ELR (cell line): ENCODE results near the gene SDK1.
"Not testable (repeated sequence)": the region's sequence is repeated elsewhere in the genome, so short reads cannot be mapped to it uniquely, and the experiment has no call there.

Experiments
- DNase-seq: peaks from one replicate; pipeline ENCODE4 v3.0.0-alpha.2; 2015; ENCODE audit warnings: low read depth

The SDK1 gene

GRCh38 chr7:4255336-4255735 is 954.3 kb downstream of the SDK1 start:
- no peak for DNase-seq

GRCh38 chr7:4256286-4256685 is 955.2 kb downstream of the SDK1 start:
- no peak for DNase-seq

- DNase-seq = no peak
These were observed 956.4 kb downstream of the SDK1 start for GRCh38 chr7:4257146-4258111.

DNA sequence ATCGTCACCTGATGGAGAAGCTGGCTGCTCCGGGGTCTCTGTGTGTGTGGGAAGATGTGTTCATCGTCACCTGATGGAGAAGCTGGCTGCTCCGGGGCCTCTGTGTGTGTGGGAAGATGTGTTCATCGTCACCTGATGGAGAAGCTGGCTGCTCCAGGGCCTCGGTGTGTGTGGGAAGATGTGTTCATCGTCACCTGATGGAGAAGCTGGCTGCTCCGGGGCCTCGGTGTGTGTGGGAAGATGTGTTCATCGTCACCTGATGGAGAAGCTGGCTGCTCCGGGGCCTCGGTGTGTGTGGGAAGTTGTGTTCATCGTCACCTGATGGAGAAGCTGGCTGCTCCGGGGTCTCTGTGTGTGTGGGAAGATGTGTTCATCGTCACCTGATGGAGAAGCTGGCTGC is 959.1 kb downstream of the SDK1 start:
- DNase-seq = not testable (repeated sequence)

GRCh38 chr7:4260867-4261600 is 960.0 kb downstream of the SDK1 start:
- no peak for DNase-seq

- DNase-seq = no peak
These were observed 960.5 kb downstream of the SDK1 start for GRCh38 chr7:4261601-4261960.

GRCh38 chr7:4264206-4264605 is 963.2 kb downstream of the SDK1 start:
- not testable (repeated sequence) for DNase-seq

- no peak for DNase-seq
These were observed 964.0 kb downstream of the SDK1 start for GRCh38 chr7:4265066-4265465.

DNA sequence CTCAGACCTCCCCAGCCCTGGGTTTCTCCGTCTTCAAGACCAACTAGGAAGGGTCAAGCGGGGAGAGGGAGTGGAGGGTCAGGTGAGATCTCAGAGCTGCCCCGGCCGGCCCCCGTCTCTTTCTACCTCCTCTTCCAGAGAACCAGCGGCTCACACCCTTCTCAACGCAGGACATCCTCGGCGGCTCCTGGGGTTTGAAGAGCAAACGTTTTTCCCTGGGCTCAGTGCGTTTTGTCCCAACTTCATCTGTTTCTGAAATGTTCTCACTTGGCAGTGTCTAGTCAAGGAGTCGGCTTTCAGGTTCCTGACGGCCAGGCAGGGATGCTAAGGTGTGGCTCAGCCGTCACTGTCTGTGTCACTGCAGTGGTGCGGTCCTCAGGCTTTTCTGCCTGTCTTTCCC is 964.6 kb downstream of the SDK1 start:
- DNase-seq = no peak

DNA sequence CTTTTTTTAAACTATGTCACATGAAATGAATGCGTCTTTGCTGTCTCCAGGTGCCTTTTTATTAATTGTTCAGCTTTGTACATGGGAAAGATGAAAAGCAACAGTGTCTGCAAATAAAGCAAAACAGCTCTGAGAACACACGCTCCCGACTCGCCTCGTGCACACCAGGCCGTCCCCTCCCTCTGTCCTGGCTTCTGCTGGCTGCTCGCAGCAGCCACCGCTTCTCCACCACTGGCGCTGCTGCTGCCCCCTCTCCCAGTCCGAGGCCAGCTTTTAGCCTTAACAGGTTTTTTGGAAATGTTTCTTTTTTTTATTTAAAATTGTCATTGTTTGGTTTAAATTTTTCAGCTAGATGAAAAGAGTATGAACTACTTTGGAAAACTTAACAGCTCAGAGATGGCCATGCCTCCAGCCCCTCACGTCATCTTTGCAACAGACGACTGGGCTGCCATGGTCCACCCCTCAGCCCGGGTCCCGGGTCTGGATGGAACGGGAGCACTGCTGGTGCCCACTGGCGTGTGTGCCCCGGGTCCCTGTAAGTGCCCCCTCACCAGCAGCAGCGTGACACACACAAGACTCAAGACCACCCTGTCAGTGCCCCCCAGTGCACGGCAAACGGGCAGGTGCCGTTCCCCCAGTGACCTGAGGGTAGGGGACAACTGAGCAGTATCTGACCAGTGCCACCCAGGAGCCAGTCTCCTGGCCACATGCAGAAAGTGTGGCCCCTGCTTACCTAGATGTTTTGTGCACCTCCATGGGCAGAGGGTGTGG is 965.4 kb downstream of the SDK1 start:
- no peak for DNase-seq

GRCh38 chr7:4267341-4268039 is 966.4 kb downstream of the SDK1 start:
- DNase-seq = no peak

- no peak for DNase-seq
These were observed 967.3 kb downstream of the SDK1 start for GRCh38 chr7:4268040-4268965.

DNA sequence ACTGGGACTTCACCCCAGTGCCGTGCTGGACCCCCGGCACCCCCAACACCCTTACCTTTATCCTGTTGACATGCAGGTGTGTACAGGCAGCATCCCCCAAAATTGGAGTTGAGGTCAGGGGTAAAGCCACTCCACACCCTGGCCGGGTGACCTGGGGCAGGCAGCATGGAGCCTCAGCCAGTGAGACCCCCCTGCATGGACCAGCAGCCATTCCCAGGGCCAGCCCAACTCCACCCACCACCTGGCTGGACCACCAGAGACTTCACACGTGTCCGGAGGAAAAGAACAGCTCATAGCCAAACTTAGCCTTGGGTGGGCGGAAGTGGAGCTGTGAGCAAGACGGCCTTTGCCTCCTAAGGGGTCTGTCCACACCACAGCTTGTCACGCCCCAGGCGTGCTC is 968.0 kb downstream of the SDK1 start:
- no peak for DNase-seq

DNA sequence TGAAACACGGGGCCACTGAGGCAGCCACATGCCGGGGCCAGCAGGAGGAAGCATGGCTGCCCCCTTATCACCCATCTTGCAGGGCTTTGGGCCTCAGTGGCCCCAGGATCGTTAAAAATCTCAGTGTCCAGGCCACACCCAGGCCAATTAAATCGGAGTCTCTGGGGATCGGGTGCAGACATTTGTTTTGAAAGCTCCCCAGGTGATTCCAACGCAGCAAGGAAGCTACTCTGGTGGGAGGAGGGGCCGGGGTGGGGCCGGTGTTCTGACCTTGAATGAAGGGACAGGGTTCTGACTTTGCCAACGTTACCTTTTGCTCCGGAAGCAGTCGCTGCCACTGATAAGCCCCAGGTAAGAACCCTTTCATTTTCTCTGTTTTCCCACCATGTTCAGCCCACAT is 968.7 kb downstream of the SDK1 start:
- DNase-seq = no peak

DNA sequence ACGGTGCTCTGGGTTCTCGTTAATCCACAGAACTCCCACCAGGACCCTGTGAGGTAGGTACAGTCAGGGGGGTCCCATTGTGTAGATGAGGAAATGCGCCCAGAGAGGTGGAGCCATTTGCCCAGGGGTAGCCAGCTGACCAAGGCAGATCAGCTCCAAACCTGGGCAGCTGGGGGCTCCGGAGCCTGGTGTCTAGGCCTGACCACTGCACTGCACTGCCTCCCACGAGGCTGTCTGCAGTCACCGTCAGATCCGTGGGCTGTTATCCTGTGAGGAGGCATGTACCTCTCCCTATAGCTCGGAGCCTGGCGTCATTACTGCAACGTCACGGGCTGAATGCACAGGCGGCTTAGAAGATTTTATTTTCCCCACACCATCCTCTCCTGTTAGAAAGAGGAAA is 969.2 kb downstream of the SDK1 start:
- DNase-seq = no peak

DNA sequence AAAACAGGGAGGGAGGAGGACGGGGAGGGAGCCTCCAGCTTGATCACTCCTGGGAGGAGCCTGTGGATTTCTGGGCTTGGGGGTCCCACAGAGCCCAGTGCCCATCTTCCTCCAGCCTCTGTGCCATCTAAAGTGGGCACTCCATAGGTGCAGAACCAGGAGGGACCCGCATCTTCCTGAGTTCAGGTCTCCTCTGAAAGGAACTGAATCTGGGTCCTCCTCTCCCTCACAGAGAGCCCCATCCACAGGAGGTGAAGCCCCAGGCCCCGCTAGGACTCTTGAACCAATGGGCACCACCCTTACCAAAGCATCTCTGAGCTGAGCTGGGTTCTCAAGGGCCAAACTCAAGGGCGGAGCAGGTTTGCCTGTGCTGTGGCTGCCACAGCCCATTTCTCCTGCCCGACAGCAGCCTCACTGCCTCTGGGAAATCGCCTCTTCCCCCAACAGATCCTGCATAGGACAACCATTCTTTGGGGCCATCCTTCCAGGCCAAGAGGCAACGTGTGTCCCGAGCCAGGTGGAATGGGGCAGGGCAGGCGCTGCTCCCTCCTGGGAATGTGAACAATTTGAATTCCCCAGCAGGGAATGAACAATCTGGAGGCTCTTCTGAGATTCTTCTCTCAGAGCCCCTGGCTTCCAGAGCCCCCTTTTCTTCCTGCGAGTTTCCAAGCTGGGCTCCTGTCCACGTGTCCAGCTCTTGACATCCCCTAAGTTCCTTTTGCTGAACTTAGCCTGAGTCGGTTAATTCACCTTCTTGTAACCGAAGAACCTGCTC is 970.1 kb downstream of the SDK1 start:
- DNase-seq = no peak

DNA sequence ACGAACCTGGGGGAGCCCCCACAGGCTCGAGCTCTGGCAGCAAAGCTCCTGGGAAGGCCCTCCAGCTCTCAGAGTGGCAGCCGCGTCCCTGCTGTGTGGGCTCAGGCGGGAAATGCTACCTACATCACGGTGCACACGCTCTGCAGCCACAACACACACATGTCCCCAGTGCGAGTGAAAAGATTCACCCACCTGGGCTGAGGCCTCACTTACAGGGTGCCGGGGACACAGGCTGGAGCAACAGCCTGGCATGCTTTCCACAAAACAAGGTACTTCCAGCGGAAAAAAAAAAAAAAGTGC is 970.6 kb downstream of the SDK1 start:
- no peak for DNase-seq

DNA sequence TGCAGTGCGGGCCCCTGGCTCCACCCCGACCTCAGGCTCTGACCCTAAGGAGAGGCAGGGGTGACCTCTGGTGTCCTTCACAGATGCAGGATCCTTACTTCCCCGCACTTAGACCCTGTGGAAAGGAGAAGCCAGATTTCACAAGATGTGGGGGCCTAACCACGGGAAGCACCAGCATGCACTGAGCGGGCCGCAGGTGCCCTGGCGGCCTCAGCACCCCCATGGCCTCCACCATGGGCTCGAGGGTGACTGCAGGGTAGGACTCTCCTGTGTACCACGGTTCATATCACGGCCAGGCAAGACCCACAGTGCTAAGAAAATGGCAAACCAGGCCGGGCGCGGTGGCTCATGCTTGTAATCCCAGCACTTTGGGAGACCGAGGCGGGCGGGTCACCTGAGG is 971.1 kb downstream of the SDK1 start:
- no peak for DNase-seq

DNA sequence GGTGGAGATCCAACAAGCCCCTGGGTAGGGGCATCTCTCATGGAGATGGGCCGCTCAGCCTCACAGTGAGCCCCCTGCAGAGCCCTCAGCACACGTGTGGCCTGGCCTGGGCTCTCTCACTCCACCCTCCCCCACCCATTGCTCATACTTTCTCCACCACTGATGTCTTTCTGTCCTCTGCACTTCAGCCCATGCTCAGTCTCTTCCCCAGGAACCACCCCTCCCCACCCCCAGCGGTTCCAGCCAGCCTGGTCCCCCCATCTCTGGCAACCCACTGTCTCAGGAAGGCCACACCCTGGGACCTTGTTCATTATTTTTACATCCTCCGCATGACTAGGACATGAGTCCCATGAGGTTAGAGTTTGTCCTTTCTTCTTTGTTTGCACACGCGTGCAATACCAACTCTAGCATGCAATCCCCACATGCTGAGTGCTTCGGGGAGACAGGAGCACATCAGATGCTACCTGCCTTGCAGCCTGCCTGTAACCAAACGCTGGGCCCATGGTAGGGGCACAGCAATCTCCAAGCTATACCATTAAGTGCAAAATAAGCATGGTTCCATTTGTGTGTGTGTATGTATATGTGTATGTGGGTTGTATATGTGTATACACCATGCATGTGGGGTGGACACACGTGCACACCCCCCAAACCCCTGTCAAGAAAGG is 972.6 kb downstream of the SDK1 start:
- no peak for DNase-seq

DNA sequence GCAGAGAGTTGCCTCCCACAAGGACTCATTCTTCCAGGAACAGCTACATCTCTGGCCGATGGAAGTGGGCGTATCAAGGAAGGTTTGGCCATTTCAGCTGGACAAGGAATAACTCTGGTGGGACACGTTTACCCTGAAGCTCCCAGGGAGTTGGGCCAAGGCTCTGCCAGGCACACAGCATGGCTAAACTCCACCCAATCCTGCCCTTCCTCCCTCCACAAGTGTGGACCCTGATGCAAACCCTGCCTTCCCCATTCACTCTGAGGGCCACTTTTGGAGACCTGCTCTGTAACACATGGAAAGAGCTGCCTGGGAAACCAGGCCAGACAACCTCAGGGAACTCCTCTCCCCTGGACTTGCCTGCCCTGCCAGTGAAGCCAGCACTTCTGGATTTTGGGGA is 973.2 kb downstream of the SDK1 start:
- DNase-seq = no peak
